ENCODE data around the gene INKA2.

The INKA2 gene

DNA sequence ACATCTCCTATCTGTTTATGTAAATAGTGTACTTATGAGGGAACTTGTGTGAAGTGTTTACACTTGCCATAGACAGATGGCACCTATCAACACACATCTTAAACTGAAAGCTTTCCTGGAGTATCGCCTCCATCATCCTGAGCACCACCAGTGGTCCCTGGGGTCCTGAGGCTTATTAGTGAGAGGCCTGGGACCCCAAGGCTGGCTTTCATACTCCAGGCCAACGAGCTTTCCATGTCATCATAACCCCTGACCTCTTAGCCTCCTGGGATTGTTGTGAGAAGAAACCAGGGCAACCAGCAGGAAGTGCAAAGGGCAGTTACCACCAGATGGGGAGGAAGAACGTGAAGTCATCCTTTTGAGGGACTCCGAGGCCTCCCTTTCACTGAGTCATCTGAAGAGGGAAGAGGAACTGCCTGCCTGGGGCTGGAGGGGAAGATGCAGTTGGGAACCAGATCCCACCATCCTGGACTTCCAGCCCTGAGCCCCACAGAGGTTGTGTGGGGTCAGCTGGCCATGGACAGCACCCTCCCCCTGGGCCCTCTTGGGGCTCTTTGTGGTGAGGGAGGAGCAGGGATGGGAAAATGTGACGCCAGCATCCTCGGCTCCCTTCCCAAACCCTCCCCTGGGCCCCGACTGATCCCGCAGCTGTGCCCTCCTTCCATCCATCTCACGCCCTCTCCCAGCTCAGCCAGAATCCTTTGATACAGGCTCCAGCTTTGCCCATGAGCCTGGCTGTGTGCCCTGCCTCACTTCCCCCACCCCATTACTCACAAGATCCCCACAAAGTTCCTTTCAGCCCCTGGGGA lies 5.8 kb downstream of the INKA2 start:
- DNase-seq (ENCODE audit: low read depth in 2 of 2): no peak

DNA sequence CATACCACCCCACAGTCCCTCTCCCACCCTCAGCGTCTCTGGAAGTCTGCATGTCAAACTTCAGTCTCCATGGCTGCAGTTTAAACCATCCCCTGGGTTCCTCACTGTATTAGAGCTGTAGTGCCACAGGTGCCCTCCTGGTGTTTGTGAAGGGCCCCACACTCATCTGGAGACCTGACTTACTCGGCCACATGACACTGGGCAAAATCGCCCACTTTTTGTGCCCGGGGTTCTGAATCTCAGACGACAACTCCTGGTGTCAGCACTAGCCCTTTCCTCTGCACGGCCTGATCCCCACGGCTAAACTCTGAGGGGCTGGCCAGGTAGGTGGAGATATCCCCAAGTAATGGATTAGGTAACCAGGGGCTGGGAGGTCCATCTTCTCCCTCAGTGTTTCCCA lies 6.5 kb downstream of the INKA2 start:
- no peak for DNase-seq (ENCODE audit: low read depth in 2 of 2)

DNA sequence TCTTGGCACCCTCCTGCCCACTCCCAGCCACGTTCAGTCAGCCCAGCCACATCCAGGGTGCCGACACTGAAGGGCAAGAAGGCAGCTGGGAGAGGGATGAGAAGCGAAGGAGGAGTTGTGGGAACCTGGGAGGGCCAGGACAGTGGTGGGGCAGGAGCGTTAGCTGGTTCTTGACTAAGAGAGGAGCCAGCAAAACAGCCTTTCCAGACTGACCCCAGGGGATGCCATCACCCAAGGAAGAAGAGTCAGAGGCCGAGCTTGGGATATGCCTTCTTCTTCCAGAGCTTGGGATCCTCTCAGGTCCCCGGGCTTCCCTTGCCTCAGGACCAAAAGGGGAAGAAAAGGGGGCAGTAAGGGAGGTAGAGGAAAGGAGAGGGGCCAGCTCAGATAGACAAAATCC lies 7.2 kb downstream of the INKA2 start:
- DNase-seq (ENCODE audit: low read depth in 2 of 2): no peak

DNA sequence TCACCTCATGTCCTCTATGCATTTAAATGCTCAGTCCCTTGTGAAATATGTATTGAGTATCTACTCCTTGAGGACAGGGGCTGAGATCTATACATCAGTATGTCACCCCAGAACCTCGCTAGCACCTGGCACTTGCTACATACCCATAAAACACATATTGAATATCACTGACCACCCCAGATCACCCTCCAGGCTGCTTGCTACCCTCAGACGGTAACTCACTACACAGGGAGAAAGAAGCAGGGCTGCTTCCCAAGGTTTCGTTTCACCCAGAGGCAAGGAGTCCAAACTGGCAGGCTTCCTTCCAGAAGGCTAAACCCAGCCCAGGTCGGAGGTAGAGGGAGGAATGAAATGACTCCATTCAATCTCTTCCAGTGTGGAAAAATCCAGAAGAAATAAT lies 8.5 kb downstream of the INKA2 start:
- no peak for DNase-seq (ENCODE audit: low read depth in 2 of 2)

DNA sequence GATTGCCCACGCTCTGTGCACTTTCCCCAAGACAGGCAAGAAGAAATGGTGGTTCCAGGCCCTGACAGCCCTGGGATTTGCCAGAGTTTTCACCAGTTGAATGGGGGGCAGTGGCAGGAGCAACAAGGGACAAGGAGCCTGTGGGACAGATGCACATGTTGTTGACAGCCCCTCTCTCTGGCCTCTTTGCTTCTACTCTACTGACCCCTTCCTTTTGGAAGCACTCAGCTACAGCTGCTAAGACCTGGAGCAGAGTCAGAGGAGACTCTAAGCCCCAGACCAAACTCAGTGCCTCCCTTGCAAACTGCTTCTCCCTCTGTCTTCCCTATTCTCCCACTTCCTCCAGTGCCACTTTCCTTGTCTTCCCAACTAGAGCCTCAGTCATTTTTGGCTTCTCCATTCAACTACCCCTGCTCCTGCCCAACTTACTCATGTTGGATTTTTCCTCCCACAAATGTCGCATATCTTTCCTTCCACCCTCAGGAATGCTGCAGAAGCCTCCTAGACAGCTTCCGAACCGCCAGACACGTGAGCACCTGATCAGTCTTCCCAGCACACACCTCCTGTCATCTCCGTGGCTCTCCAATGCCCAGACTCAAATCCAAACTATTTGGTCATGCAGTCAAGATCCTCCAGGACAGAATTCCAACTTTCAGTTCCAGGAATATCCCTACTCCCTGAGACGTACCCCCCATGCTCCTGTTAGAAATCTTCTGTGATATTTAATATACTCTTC lies 9.1 kb downstream of the INKA2 start:
- DNase-seq (ENCODE audit: low read depth in 2 of 2): no peak

DNA sequence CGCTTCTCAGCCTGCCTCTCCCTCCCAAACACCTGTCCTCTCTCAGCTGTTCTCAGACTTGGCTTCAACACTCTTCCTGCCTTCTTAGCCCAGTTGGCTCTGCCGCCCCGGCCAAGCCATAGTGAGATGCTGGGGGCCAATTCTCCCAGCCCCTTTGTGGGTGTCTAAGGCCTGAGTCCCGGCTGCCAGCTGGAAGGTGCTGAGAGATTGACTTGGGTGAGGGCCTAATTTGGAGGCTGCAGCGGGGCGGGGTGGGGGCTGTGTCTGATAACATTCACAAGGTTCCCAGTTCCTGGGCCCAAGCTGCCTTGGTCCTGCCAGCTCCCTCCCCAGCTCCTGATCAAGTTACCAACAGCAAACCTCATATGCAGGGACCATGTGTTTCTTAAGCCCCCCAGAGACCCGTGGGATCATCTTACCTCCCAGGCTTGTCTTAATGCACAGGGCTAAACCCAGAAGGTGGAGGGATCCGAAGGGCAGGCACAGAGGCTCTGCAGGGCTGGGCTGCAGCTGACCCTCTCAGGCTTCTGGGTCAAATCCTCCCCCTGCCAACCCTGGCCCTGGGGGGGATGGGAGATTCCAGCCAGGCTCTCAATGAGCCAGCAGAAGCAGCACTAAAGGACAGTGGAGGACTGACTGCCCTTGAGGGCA lies 9.8 kb downstream of the INKA2 start:
- DNase-seq (ENCODE audit: low read depth in 2 of 2): no peak

DNA sequence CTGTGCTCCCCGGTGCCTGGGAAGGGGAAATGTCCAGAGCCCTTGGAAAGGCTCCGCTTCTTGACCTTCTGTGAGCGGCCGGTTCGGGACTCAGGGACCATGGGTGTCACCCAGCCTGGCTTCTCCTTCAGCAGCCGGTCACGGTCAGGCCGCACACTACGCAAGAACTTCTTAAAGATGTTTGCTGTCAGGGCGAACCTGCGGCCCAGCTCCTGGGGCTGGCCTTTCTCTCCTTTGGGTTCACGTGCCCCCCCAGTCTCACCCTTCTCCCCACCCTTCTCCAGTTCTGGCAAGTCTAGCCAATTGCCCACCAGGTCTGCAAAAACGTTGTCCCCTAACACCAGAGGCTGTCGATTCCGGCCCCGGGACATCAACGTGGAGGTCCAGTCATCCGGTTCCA lies 12.1 kb downstream of the INKA2 start:
- no peak for DNase-seq (ENCODE audit: low read depth in 2 of 2)

DNA sequence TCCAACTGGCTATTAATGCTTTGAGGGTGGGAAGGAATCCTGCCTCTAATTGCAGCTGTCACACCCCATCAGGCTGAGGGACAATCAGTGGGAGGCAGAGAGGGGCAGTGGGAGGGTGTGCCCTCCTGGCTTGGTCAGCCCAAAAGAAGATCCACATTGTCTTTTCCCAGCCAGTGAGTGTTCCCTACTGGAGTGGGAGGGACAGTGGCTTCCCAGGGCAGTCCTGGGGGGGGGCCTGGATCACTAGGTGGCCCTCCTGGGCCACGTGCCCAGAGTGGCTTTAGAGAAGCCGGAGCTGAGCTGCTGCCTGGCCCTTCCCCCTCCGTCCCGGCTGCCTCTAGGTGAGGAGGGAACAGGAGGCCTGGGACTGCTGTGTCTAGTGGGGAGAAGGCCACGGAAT lies 14.0 kb downstream of the INKA2 start:
- no peak for DNase-seq (ENCODE audit: low read depth in 2 of 2)

DNA sequence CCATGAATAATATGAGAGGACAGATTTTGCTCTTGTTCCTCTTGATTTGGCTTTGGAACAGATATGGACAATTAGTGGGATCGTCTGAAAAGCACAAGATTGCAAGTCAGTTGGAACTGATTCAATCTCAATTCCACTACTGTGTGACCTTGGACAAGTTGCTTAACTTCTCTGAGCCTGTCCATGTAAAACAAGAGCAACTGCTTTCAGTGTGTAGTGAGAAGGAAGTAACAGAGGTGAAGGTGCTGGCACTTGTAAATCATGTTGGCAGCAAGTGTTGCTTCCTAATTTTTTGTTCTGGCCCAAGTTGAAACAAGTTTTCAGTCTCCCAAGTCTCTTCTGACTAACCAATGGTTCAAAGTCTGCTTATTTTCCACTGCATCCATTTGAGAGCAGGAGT lies 15.3 kb downstream of the INKA2 start:
- DNase-seq (ENCODE audit: low read depth in 2 of 2): no peak

DNA sequence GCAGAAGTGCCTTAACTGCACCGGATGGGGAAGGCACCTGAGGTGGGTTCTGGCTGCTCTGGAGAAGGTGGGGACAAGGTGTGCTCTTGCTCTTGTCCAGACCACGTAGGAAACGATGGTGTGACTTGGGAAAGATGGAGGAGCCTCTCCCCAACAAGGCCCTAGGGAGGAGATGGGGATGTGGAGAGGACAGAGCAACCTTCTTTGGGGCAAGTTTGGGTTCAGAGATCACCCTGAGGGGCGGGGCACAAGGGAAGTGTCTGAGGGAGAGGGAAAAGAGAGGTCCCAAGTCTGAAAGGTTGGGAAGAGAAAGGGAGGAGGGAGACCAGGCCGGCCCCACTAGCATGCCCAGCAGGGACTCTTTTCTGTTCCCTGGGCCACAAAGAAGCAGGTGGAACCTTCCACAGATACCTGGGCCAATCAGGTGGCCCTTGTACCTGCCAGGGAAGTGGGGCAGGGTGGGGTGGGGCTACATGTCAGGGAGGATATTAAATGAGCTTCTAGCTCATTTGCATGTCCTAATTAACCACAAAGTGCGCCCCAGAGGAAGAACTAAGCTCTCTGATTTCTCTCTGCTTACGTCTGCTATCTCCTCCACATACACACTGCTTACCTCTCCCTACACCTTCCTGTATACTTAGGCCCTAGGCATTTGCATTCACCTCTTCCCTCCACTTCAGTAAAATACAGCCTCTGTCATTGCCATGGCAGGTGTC lies 15.9 kb downstream of the INKA2 start:
- no peak for DNase-seq (ENCODE audit: low read depth in 2 of 2)

DNA sequence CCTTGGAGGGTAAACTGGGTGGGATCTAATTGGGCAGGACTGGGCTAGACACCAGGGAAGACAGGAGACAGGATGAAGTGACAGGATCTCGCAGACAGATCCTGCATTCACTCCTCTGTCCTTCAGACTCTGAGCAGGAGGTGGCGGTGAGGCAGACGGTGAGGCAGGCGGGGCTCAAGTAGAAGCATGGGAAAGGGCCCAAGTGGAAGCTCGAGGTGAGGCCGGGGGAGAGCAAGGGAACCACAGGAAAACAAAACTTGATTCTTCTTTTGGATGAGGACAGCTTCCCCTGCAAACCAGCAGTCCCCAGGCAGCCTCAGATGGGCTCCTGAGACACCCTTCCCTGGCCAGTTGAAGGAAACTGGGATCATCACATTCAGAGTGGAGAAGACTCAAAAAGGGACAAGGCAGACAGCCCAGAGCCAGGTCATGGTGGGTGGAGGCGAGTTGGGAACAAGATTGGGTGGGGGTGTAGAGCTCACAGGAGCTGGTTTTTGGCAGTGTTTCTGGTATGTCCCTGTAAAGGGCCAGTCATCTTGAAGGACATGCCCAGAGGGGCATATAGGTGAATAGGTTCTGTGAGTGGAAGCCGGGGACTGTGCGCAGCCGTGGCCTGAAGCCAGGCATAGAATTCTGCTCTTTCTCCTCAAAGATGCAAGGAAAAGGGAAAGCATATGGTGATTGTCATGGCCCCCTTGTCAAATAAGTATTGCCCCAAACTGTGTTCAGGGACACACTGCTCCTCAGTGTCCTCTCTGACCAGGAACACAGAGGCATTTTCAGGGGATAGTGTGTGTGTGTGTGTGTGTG lies 18.0 kb downstream of the INKA2 start:
- DNase-seq (ENCODE audit: low read depth in 2 of 2): no peak

DNA sequence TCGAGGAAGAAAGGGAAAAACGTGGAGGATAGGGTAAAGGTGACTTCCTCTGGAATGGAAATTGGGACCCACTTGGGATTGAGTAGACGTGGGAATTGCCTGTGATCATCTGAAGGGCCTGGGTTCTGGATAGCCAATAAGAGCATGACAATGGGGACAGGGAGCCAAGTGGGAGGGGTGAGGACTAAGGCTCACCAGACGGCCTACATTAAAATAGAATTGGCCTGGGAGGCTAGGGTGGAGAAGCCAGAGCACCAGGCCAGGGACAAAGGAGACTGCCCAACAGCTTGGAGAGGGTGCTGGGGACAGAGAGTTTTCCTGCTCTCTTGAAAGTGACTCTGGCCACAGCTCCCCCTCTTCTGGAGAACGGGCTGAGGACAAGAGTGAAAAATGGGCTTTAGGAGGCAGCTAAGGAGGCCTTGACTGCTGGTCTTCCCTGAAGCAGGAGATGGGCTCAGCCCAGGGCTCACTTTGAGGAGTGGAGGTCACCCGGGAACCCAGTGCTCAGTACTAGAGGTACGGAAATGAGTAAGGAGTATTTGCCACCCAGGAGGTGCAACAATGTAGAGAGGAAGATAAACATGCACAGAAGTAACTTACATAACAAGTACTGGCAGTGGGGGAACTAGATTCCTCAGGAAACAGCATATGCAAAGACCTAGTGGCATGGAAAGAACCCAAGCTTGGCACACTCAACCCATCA lies 18.8 kb downstream of the INKA2 start:
- no peak for DNase-seq (ENCODE audit: low read depth in 2 of 2)

DNA sequence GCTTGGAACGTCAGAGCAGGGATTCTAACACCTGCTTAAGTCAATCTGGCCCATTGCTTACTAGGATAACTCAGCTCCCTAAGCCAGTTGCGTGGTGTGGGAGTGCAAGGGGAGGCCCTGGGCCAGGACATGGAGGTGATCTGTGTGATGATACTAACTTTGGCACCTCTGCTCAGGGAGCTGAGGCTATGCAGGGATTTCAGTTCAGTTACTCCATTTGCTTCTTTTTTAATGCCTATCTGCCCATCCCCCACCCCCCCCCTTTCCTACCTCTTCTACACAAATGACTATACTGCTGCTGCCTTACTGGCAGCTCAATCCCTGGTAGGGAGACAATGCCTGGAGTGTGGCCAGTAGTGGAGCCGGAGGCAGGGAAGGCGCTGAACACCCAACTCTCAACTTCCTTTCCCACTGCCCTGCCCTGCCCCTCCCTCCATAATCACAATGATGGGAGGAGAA lies 19.5 kb downstream of the INKA2 start:
- no peak for DNase-seq (ENCODE audit: low read depth in 2 of 2)

DNA sequence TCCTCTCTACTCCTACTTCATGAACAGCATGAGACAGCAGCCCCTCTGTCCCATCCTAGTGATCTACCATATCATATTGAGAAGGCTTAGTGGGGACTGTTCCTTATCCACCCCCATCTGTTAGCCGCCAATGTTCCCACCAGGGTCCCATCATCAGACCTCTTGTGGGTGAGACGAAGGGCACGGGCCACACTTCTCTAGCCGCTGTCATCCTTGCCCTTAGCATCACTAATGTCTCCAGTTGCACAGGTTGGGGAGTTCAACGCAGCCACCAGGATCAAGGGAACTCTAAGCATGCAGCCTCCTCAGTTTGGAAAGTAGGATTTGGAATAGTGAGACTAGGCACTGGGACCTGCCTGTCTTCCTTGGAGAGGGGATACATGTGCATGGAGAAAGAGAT lies 20.1 kb downstream of the INKA2 start:
- no peak for DNase-seq (ENCODE audit: low read depth in 2 of 2)

DNA sequence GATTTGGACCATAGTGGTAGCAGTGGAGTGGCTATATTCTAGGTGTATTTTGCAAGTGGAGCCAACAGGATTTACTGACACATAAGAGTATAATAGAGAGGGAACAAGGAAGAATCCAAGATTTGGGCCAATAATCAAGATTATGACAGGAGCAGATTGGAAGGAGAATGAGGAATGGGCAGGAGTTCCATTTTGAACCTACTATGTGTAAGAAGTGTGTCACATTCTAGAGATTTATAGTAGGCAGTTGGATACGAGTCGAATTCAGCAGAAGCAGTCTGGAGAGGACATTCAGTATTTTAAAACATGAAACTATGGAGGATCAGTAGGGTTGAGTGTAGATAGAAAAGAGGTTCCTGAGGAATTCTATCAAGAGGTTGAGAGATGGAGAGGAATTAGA lies 21.7 kb downstream of the INKA2 start:
- DNase-seq (ENCODE audit: low read depth in 2 of 2): no peak

DNA sequence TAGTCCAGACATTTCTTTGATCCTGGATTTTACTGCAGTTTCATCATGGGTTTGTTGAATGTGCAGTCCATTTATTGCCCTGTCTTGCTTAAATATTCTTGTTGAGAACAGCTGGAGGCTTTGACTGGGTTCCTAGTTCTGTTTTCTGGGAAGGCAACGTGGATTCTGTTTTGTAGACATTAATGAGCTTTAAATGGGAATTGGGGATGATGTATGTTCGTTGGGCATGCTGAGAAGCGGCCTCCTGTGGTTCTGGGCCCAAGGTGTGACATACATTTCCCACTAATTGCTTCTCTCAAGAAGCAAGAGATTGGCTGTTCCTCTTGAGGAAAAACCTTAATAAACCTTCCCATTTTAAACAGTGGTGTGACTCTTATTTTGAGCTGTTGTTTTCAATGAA lies 22.9 kb downstream of the INKA2 start:
- DNase-seq (ENCODE audit: low read depth in 2 of 2): no peak

DNA sequence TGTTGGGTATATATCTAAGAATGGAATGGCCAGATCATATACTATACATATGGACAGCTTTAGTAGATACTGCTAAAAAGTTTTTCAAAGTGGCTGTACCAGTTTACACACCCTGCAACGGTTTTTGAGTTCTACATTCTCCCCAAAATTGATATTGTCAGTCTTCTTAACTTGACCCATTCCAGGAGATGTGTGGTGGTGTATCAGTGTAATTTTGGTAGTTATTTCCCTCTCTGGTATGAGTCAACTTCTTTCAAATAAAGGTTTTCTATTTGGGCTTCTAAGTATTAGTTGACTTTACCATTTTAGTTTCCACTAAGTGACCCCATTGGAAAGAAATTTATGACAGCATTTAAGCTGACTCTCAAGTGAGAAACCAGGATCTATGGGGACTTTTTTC lies 29.2 kb downstream of the INKA2 start:
- no peak for DNase-seq (ENCODE audit: low read depth in 2 of 2)

DNA sequence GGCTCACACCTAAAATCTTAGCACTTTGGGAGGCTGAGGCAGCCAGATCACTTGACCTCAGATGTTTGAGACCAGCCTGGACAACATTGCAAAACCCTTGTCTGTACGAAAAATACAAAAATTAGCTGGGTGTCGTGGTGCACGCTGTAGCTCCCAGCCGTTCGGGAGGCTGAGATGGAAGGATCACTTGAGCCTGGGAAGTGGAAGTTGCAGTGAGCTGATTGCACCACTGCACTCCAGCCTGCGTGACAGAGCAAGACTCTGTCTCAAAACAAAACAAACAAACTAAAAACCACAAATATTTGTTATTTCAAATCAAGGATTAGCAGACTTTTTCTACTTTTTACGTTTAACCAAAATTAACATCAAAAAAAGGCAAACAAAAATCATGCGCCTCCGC lies 31.3 kb downstream of the INKA2 start:
- no peak for DNase-seq (ENCODE audit: low read depth in 2 of 2)

DNA sequence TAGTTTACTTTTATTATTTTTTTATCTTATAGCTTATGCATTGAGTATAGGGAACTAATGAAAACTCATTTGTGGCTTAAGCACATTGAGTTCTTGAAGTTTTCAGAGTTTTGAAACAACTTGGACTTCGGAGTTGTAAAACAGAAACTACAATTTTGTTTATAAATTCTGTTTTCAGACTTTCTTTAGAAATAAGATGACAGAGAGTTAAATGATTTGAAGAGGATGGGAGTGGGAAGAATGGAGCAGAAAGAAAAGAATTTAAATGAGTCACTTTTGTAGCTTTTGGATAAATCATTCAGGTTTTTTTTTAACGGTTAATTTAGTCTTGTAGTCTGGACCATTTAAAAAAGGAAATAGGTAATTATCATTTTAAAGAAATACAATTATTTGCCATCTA lies 32.3 kb downstream of the INKA2 start:
- no peak for DNase-seq (ENCODE audit: low read depth in 2 of 2)

DNA sequence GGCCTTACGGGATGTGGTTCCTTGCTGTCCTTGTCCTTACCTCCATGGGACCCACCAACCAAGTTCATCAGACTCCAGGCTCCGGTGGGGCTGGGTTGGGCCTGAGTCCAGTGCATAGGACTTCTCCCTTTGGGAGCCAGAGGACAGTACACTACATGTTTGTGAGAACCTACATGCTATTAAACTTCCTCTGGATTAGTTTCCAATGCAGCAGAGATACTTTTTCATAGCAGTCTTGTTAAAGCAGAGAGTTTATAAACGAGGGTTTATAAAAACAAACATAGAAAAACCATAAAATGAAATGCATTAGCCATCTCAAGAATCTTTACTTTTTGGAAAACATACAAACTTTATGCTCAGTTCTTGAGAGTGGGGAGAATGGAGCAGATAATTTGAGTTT lies 33.4 kb downstream of the INKA2 start:
- no peak for DNase-seq (ENCODE audit: low read depth in 2 of 2)

DNA sequence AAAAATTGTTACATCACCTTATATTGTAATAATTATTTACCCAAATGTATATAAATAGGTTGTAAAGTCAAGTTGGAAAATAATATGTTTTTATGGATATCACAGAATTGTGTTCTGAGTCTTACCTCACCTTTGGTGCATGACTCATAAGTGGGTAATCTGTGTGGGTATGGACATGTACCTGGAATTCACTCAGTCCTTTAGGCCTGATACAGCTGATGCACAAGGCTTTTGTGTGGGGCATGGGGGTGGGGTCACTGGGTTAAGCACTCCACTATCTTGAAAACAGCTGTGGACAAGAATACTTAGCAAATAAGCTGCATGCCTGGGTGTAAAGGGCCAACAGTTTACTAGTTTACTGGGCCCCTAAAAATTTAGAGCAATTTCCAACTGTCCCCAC lies 34.4 kb downstream of the INKA2 start:
- DNase-seq (ENCODE audit: low read depth in 2 of 2): no peak

Measured in activated CD8-positive, alpha-beta memory T cell treated with anti-CD3 and anti-CD28 coated beads for 4 hours (primary cell).